HTR-8/SVneo (cell line): Measurements from ENCODE around the gene PCP4.

Experiments
- DNase-seq: peaks from one replicate; pipeline ENCODE4 v3.0.0; 2011; ENCODE audit warnings: low spot score, mixed read lengths; ENCODE audit not compliant: insufficient read length
- FAIRE-seq: peaks from 2 replicates; lab custom pipeline; 2011; peaks lifted over from hg19 to GRCh38; lab: Jason Lieb, UNC

The PCP4 gene

GRCh38 chr21:39966786-39967185 lies 99.5 kb downstream of the PCP4 start:
- DNase-seq (no peak), FAIRE-seq (no peak)

DNA sequence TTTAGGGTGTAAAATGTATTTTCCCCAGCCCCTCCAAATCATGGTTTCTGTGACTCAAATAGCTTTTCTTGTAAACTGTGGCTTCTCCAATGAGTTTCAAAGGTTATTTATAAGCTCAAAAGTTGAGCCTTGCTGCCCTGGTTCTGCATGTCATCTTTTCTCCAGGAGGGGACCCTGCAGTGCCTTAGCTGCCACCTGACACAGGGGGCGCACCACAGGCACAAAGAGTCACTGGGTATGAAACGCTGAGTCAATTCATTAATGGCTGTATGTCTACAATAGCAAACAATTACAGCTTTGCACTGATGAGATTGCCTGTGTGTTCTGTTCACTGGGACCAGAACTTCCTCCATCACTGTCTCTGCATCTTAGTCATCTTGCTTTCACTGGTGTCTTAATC lies 100.8 kb downstream of the PCP4 start:
- FAIRE-seq: no peak
- no peak for DNase-seq

DNA sequence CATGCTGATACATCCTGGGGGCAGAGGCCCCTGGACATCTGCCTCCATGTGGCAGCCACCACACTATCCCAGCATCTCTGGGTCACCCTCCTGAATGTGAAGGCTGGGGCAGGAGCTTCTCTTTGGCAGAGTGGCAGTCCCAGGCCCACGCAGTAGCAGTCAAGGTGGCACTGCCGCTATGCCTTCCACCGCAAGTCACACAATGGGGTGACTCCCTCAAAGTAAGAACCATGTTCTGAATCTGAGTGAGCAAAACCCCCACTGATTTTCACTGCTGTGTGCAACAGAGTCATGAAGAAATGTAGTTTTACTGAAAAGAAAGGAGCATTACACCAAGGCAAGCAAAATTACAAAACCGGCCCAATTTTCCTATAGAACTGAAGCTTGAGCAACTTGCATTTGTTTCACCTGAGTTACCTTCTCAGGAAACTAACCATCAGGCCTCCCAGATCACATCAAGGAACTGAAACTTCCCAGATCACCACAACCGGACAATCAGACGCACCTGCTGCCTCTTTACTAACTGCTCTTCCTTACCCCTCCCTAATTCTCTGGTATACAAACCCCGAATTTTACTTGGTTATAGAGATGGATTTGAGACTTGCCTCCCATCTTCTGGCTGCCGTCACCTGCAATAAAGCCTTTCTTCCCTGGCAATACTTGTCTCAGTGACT lies 102.6 kb downstream of the PCP4 start:
- FAIRE-seq (no peak), DNase-seq (no peak)

DNA sequence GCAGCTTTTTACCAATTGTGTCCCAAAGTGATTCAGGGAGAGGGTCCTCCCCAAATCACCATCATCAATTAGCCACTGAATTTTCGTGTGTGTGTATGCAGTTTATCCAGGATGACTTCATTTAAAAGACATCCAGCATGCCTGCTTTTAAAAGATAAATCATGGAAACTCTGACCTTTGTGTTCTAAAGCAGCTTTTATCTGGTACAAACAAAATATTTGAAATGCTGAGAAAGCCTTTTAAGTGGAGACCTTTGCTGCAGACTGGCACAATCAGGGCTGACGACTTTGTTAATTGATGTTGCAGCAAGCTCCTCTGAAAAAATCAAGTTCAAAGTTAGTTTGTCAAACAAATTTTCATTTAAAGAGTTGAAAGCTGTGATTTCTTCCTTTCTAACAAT lies 104.7 kb downstream of the PCP4 start:
- FAIRE-seq: no peak
- no peak for DNase-seq

DNA sequence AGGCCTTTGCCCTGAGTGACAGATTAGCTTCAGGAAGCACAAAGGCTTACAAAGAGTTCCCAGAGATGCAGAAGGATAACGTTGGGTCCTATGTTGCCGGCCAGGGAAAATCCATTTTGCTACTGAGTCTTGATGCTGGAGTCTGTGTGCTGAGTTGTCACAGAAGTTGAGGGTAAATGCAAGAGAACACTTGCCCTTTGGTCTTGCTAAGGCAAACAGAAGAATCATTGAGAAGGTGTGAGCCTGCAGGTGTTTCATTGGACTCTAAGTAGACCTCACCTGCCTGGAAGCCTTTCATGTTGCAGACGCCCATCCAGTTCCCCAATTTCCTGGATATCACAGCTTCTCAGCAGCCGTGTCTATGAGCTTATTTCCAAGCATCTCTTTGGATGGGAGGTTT lies 105.2 kb downstream of the PCP4 start:
- no peak for FAIRE-seq

GRCh38 chr21:39972976-39973770 lies 105.9 kb downstream of the PCP4 start:
- DNase-seq: no peak
- FAIRE-seq: no peak

More for the DNA sequence above, 105.2 kb downstream of the PCP4 start:
- no peak for DNase-seq

DNA sequence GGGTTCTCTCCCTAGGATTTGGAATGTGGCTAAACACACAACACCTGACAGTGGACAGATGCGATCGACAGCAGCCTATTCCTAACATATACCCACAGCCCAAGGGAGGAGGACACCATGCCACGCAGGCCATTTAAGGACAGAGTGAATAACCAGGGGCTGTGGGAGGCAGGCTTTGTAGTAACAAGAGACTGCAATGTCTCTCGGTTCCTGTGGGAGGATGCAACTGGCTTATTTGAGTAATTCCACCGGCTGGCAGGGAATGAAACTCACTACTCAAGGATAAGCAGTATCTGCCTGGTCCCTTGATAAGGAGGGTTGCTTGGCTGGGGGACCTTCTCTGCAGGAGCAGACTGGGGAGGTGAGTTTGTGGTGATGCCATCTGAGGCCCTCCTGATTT lies 109.6 kb downstream of the PCP4 start:
- DNase-seq: no peak
- FAIRE-seq: no peak
